CD4-positive, alpha-beta T cell treated with Interleukin-6 for 4 hours (primary cell): ENCODE results near the gene CCDC149.

Source experiments
- DNase-seq: peaks from one replicate; pipeline ENCODE4 v3.0.0-alpha.2; 2020; ENCODE audit warnings: mixed read lengths

Gene CCDC149

DNA sequence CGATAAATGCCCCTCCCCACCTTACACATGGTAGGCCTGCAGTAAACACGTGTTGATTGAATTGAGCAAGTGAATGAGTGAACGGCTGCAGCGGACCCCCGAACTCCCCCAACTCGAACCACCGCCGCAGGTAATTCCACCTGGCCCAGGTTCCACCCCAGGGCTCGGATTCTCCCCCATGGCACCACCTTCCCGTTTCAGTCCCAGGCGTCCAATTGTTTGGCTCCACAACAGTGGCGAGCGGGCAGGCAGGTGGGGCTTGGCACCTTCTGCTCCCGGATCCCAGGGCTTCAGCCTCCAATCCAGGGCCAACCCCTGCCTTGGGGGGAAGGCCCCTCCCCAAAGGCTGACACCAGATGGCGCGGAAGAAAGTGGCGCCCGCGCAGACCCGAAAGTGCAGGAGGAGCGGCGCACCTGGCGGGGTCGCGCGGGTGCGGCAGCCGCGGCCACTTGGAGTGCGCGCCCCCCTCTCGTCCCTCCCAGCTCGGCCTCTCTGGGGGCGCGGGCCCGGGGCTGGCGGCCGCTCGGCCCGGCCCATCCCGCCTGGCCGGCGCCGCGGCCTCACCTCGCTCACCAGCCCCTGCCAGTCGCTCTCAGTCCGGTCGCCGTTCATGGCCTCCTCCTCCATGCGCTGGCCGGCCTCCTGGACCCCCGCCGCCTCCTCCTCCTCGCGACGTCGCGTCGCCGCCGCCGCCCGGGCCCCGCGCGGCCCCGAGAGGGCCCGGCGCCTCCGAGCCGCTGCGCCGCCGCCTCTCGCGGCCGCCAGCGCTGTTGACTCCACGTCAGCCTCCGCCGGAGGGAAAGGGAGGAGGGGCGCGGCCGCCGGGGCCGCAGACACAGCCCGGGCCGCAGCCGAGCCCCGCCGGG is at the start of gene CCDC149:
Gene CCDC149 (minus strand): TSS at position 791 of the 867 bp plus-strand sequence. CDS start 178 bp downstream, at position 613.
- DNase-seq = no peak

DNA sequence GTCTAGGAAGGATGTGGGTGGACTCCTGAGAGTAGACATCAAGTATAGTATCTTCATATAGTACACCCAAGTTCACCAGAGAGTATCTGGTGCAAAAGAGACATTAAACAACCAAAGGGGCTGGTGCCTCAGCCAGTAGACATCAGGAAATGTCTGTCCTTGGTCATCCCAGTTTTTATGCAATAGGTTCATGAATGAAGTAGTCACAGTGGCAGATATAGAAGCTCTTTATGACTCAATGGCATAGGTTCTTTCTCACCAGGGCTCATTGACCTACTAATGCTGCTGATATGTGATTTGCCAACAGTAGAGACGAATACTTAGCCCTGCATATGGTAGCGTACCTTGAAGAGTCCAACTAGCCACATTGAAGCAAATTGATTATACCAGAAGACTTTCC is 45.0 kb upstream of the CCDC149 start:
- no peak for DNase-seq

DNA sequence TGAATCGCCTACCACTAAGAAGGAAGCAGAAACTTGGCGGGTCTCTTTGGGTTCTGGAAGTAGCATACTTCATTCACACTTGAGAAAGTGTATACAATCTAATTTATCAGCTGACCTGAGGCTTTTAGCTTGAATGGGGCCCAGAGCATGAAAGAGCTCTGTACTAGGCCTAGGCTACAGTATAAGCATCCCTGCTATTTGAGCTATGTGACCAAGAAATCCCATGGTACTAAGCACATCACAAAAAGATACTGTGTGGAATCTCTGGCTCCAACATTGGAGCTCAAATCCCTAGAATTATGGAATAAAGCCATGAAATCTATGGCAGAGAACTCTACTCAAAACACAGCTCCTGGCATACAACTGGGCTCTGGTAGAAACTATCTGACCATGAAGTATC is 43.9 kb upstream of the CCDC149 start:
- no peak for DNase-seq

DNA sequence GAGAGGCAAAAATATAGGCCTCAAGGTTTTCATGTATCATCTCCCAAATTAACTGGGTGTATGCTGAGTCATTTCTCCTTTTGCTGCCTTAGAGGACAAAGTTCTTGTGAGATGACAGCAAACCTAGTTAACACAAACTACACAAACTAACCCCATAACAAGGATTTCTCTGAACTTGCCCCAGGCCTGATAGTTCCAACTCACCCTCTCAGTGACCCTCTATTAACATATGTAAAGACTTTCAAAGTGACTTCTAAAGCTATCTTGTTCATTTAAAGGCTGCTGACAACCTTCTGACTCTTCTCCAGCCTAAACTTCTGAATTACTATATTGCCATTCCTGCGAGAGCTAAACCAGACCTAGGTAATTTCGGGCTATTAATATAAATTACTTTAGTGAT is 43.2 kb upstream of the CCDC149 start:
- no peak for DNase-seq

DNA sequence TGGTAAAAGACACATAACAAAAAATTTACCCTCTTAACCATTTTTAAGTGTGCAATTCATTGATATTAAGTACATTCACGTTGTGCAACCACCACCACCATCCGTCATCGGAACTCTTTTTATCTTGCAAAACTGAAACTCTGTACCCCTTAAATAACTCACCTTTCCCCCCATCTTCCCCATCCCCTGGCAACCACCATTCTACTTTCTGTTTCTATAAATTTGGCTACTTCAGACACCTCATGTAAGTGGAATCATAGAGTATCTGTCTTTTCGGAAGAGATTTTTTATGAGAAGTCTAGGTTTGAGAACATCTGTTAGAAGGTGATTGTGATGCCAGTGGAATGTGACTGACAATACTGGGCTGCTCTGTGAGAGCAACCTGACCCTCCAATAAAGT is 39.8 kb upstream of the CCDC149 start:
- no peak for DNase-seq

DNA sequence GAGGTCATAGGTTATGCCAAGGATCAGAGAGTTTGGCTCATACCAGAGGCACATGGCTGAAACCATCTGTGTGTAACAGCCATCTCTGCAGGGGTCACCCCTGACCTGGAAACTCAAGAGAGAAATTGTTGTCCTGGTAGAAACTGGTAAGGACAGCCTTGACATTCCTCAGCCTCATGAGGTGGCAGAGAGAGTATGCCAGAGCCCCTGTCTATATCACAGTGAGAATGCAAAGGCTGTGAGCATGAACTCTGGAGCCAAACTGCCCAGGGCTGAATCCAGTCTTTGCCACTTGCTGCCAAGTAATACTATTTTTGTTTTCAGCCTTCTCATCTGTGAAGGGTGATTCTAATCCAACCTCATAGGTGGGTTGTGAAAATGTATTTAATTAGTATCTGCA is 37.1 kb upstream of the CCDC149 start:
- DNase-seq = no peak

DNA sequence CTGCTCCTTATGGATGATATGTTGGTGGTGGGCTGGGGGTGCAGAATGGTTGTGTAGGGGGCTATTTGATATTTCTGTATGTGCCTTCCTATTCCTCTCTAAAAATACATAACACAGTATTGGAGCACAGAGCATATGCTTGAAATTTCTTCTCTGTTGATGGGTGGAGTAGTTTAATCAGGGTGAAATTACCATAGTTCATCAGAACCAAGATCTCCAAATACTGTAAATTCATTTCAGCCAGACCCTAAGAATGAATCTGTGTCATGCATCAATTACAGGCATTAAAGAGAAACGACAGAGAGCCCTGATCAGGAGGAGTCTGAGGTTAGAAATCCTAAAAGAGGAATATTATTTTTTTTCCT is 25.1 kb upstream of the CCDC149 start:
- no peak for DNase-seq

DNA sequence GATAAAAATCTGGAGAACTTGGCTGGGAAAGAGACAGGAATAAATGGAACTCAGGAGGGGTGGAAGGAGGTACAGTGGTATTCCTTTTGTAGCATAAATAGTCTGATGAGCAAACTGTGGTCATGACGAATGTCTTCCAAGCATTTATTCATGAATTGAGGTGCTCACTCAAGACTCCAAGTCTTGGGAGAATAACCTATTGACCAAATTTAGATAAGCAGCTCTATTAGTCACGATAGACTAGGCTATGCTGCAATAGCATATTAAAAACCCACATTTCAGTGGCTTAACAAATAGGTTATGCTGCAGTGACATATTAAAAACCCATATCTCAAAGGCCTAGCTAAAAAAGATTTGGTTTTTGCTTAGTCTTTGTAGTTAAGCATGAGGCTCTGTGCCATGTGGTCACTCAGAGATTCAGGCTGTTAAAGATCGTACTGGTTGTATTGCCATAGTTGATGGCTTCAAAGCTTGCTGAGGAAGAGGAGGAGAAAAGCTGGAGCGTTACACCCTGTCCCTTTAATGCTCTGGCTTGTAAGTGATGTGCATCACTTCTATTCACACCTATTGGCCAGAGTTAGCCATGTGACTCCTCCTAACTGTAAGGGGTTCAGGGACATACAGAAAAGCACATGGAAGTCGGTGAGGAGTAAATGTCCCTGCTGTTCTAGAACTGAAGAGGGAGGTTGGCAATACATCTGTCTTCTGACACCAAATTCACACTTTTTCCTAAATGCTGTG is 24.5 kb upstream of the CCDC149 start:
- DNase-seq = no peak

DNA sequence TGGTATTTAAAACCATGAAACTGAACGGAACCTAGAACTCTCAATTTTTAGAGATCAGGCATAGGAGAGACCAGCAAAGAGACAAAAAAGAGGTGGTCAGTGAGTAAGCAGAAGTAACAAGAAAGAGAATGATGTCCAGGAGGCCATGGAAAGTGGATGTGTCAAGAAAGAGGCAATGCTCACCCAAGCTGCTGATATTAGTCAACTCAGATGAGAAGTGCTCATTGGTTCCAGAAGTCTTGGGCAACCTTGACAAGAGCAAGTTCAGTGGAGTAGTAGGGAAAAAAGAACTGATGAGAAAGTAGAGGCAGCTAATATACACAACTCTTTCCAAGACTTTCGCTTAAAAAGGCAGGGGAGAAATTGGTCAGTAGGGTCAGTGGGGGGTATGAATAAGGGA is 23.0 kb upstream of the CCDC149 start:
- DNase-seq = no peak

DNA sequence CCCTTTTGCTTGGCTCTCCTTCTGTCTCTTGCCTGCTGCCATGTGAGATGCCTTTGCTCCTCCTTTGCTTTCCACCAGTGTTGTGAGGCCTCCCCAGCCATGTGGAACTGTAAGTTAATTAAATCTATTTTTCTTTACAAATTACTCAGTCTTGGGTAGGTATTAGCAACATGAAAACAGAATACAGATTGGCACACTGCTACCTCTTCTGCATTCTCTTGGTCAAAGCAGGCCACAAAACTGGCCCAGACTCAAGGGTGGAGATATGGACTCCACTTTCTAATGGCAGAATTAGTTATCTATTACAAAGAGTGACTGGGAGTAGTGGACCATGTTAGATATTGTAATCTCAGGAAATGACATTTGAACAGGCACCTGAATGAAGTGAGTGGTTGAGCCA is 21.5 kb upstream of the CCDC149 start:
- no peak for DNase-seq

DNA sequence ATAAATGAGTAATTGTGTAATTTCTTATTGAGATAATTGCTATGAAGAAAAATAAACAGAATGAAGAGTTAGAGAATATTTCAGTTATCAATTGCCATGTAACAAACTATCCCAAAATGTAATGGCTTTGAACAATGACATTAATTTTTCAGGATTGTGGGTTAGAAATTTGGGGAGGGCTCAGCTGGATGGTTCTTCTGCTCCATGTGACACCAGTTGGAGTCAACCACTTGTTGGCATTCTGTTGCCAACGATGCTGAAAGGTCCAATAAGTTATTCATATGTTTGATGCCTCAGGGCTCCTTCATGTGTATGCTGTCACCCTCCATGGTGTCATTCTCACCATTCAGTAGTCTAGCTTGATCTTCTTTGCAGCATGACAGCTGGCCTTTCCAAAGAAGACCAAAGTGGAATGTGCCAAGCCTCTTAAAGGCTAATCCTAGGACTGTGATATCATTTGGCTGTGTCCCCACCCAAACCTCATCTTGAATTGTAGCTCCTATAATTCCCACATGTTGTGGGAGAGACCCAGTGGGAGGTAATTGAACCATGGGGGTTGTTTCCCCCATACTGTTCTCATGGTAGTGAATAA is 20.9 kb upstream of the CCDC149 start:
- no peak for DNase-seq

DNA sequence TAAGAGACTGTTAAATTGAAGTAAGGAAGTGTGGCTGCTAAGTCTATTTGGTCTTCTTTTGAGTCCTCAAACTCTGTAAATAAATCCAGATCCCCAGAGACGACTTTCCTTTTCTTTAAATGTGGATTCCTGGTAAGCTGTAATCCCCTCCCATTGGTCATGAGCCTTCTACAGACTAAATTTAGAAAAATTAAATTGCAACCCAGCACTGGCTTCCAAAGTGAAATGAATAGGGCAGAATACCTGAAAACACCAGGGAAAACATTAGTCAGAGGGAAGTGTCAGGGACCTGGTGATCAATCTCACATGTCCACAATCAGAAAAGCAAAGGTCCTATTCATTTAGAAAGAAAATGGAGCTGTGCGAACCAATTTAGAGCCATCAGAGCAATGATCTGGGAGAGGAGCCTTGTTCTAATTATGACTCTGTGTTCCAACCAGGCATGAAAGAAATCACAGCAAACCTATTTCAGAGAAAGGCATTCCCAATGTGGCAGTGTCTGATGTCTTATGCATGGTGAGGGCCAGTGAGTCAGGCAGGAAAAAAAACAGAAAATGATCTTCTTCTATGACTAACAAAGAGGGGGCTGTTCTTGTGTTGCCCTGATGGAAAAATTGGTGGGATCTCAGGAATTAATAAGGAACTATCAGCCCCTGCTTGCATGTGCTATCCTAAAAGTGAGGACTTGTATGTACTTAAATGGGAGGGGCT is 19.8 kb upstream of the CCDC149 start:
- no peak for DNase-seq

DNA sequence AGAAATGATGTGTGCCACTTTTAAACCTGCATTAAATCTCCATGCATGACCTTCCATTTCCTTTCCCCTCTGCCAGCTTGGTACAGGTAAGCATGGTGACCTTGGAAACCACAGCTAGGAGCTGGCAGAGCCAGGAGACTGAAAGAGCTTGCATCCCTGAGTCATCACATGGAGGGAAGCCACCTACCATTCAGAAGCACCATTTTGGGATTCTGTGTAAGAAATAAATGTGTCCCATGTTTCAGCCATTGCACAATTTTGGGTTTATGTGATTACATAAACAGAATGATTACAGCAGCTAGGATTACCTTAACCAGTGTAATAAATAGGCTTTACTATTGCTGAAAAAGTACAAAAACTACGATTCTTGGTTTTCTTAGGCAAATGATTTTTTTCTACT is 17.3 kb upstream of the CCDC149 start:
- DNase-seq = no peak

DNA sequence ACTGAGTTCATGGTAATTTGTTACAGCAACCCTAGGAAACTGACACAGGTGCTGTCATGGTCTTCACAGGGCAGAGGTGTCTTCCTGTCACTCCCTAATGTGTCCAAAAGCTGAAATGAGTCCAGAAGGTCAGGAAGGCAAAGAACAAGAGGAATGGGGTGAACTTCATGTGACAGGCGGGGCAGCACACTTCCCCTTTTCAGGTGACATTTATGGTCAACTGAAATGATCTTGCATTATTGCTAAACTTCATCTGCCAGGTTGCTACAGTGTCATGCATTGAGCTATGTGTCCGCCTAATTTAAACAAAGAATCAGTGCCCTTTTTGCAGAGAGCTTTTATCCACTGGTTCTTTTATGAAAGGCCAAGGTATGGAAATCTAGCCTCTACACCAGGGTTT is 15.9 kb upstream of the CCDC149 start:
- DNase-seq = no peak

DNA sequence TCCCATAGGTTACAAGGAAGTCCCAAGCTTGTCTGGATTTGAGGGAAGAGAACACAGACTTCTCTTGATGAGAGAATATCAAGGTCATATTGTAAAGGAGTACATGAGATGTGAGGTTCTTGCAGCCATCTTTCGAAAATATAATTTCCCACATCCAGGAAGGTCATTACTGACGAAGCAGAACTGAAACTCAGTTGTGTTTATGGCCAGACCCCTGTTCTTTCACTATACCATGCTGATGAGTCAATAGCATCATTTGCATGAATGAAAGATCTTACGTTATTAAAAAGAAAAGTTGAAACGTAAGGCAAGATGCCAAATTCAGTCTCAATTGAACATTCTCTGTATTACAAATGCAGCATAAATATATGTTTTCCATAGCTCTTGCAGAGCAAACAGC is 14.2 kb upstream of the CCDC149 start:
- DNase-seq = no peak

DNA sequence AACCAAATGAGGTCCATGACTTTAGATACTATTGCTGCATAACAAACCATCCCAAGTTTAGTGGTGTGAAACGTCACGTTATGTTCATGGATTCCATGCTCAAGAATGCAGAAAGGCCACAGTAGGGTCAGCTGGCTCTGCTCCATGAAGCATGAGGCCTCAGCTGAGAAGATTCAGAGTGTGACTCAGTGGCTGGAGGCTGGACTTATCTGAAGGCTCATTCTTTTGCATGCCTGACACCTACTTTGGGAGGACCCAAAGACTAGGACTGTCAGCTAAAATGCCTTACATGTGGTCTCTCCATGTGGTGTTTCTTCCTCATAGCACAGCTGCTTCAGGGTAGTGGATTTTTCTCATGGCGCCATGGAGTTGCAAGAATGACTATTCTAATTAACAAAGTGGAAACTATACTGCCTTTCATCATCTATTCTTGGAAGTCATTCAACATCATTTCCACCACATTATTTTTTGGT is 11.5 kb upstream of the CCDC149 start:
- no peak for DNase-seq

DNA sequence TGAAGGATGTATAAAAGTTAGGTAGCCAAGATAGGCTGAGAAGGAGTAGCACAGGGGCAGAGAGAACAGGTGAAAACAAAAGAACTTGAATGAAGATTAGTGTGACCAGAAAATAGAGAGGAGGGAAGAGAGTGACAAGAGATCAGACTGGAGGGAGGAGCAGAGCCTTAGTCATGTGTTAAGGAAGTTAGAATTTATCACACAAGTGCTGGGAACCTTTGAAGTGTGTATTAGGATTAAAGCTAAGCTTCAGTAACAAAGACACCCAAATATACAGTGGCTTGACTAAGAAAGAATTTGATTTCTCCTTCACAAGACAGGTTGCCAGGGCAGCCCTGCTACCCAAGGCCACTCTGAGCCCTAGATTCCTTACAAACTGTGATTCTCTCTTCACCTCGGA is 10.7 kb upstream of the CCDC149 start:
- no peak for DNase-seq

DNA sequence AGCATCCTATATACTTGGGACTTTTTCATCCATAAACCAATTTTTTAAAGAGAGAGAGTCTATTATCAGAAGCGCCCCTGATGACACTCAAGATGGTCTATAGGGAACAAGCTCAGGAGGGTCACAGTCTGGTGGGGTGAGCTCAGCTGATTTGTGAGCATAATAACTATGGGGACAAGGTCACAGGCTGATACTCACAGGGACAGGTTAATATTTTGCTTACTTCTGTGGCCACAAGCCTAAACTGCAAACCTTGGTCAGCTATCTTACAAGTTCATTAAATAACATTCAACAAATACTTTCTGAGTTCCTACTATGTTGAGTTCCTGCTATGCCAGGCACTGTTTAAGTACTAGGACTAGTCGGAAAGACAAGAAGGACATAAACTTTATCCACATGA is 10.2 kb upstream of the CCDC149 start:
- no peak for DNase-seq

DNA sequence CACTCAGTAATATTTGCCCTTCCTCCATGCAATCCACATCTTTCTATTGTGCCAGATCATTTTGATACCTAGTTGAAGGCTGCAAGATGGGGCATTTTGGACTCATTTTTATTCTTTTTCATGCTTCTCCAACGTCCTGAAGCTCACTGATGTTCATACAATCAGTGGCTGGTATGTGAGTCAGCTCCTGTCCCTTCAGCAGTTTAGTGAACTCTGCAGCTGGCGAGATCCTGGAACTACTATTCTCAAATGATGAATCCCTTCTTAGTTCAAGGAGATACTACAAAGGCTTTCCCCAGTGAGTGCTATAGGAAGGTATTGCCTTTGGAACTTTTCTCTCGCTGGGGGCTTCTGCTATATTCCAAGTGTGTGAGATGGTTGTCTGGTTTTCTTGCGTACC is 9.6 kb upstream of the CCDC149 start:
- no peak for DNase-seq

DNA sequence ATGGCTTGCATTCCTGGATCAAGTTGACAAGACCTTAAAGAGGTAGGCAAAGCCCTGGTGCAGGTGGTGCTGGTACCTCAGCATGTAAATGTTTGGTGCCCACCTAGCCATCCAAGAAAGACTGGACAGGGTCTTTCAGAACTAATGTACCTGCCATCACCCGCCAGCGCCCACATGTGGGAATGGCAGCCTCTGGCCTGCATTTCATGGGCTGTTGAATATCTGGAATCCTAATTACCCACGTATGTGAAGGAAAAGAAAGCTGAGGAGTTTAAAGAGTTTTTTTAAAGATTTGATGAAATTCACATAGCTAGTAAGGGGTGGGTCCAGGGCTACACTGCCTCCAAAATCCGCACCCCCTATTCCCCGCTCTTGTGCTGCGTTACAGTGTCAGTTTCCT is 8.6 kb upstream of the CCDC149 start:
- DNase-seq = no peak

DNA sequence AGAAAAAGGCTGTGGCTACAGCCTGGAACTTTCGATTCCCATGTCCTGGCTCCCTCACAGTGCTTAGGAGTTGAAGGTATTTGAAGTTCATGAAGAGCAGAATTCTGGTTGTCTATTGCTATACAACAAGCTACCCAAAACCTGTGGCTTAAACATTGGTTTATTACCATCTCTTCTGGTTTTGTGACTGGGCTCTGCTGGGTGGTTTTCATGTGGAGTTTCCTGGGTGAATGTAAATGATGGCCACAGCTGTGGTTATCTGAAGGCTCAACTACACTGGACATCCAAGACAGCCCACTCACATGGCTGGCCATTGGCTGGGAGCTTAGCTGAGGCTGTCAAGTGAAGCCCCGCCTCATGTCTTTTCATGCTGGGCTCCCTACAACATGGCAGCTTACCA is 7.2 kb upstream of the CCDC149 start:
- DNase-seq = no peak

DNA sequence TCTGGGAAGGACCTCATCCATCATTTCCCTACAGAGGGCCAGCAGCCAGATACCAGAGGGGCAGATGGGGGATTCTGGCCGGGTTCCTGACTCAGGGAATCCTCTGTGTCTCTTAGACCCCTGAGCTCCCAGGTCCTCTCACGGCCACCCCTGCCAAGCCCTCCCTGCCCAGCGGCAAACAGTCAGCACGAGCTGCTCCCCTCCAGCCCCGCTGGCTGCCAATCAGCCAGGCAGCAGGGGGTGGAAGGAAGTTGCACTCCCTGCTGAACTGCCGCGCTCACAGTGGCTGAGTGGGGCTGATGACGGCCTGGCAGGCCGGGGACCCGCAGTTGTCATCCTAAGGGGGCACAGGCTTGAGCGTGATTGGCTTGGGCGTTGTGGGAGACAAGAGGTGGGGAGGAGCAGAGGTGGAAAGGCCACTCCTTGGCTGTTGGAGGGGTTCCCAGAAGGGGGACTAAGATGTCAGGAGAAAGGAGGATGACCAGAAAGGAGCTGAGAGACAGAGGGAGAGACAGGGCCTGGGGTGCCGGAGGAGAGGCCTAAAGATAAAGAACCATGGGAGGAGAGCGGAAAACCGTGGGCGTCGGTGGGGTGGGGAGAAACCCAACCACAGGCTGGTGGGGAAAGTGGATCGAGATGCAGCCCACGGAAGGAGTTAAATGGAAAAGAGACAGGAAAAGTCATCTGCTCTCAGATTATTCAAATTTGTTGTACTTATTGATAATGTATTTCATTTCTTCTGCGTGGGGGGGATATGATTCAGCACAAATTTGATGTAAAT is 4.4 kb upstream of the CCDC149 start:
- DNase-seq = no peak
